B cell (primary cell): ENCODE data around the gene SRXN1. TPM values are rescaled to one million over a fixed set of nuclear protein-coding genes. Genes with fewer than 3 reads are reported as not detected.

ENCODE experiments used
- ATAC-seq: fragments of 200-7000 bp; cut with Tn5 transposase; one replicate; pipeline ENCODE4 v1.10.0; 2021; ENCODE audit warnings: low read depth, mild to moderate bottlenecking, moderate number of reproducible peaks, moderate library complexity
- CTCF ChIA-PET: fragments of 350-600 bp; sonication (Branson Sonifier 250); formaldehyde crosslinking; loops from one replicate; lab custom pipeline; 2021; ENCODE audit warnings: antibody characterized with exemption, inconsistent platforms; lab: Charles Lee
- POLR2A ChIA-PET: fragments of 350-600 bp; sonication (Branson Sonifier 250); formaldehyde crosslinking; loops from one replicate; lab custom pipeline; 2021; ENCODE audit warnings: antibody characterized with exemption; lab: Charles Lee
- DNase-seq: peaks from one replicate; pipeline ENCODE4 v3.0.0; 2013
- H2AFZ ChIP-seq: 2 replicates; pipeline ENCODE4 v1.6.1; 2012; ENCODE audit warnings: mild to moderate bottlenecking, low read depth, low read length; ENCODE audit not compliant: insufficient read depth, poor library complexity, severe bottlenecking
- H3K27ac ChIP-seq, 2 donors: 1 replicate in 1 of 2; 2 replicates in 1 of 2; pipeline ENCODE4 v1.5.1; 2012 to 2013; ENCODE audit warnings: low read length in 2 of 2, mild to moderate bottlenecking in 2 of 2, moderate library complexity in 1 of 2
- H3K27me3 ChIP-seq, 4 experiments: fragments of 200-600 bp in 1 of 4; sonication (generic) in 1 of 4; replicated peaks in 1 of 4; 1 replicate in 2 of 4; 2 replicates in 2 of 4; pipeline versions ENCODE4 v1.6.1 to v1.7.0; 2013 to 2016; ENCODE audit warnings: low read length in 3 of 4, mild to moderate bottlenecking in 2 of 4, mixed read lengths in 1 of 4, moderate library complexity in 1 of 4; ENCODE audit not compliant: insufficient read depth in 4 of 4, control insufficient read depth in 3 of 4; ENCODE audit errors: control extremely low read depth in 1 of 4
- H3K36me3 ChIP-seq, 2 experiments: replicated peaks in 1 of 2; 1 replicate in 1 of 2; 2 replicates in 1 of 2; pipeline versions ENCODE4 v1.6.1 to v1.7.1; 2013; ENCODE audit warnings: low read length in 1 of 2; ENCODE audit not compliant: insufficient read depth in 2 of 2, control insufficient read depth in 1 of 2; ENCODE audit errors: control extremely low read depth in 1 of 2, extremely low read depth in 1 of 2
- H3K4me1 ChIP-seq, 2 donors: fragments of 200-600 bp in 1 of 2; sonication (generic) in 1 of 2; 1 replicate in 1 of 2; 2 replicates in 1 of 2; pipeline versions ENCODE4 v1.5.1 to v1.6.1; 2013 to 2017; ENCODE audit warnings: low read length in 2 of 2; ENCODE audit not compliant: control insufficient read depth in 2 of 2, insufficient read depth in 2 of 2
- H3K4me2 ChIP-seq: replicated peaks from 2 replicates; pipeline ENCODE3; 2012; ENCODE audit warnings: mild to moderate bottlenecking, low read depth, low read length; ENCODE audit not compliant: poor library complexity, severe bottlenecking
- H3K4me3 ChIP-seq, 5 experiments: fragments of 200-600 bp in 1 of 5; sonication (generic) in 1 of 5; 1 replicate in 3 of 5; 2 replicates in 2 of 5; pipeline versions ENCODE4 v1.5.1 to v1.7.0; 2011 to 2016; ENCODE audit warnings: low read length in 4 of 5, mild to moderate bottlenecking in 4 of 5, low read depth in 2 of 5, control low read depth in 1 of 5, moderate library complexity in 1 of 5; ENCODE audit not compliant: insufficient read depth in 1 of 5; ENCODE audit errors: control extremely low read depth in 1 of 5, extremely low read depth in 1 of 5
- H3K79me2 ChIP-seq: fragments of 200-600 bp; sonication (generic); one replicate; pipeline ENCODE4 v1.6.0; 2016; ENCODE audit warnings: low read length; ENCODE audit not compliant: control insufficient read depth, insufficient read depth
- H3K9ac ChIP-seq: fragments of 200-600 bp; sonication (generic); 2 replicates; pipeline ENCODE4 v1.6.1; 2017; ENCODE audit warnings: mild to moderate bottlenecking, low read length, moderate library complexity
- H3K9me3 ChIP-seq, 3 donors: one replicate each; pipeline versions ENCODE4 v1.6.1 to v1.7.1; 2013; ENCODE audit warnings: low read length in 2 of 3; ENCODE audit not compliant: control insufficient read depth in 2 of 3, insufficient read depth in 1 of 3; ENCODE audit errors: control extremely low read depth in 1 of 3
- H4K20me1 ChIP-seq: 2 replicates; pipeline ENCODE4 v1.6.0; 2012; ENCODE audit warnings: mild to moderate bottlenecking, low read length; ENCODE audit not compliant: insufficient read depth, control insufficient read depth, poor library complexity, severe bottlenecking
- H3K27ac Mint-ChIP-seq: one replicate; pipeline ENCODE4 v1.8.0; 2021; ENCODE audit warnings: mixed read lengths
- H3K27me3 Mint-ChIP-seq: one replicate; pipeline ENCODE4 v1.8.0; 2021; ENCODE audit warnings: mixed read lengths
- H3K4me1 Mint-ChIP-seq: one replicate; pipeline ENCODE4 v1.8.0; 2021; ENCODE audit warnings: mixed read lengths
- H3K4me3 Mint-ChIP-seq: one replicate; pipeline ENCODE4 v1.8.0; 2021; ENCODE audit warnings: mixed read lengths
- H3K9me3 Mint-ChIP-seq: one replicate; pipeline ENCODE4 v1.8.0; 2022; ENCODE audit warnings: mixed read lengths; ENCODE audit not compliant: insufficient read depth
- EZH2 ChIP-seq: IDR thresholded peaks from 2 replicates; pipeline ENCODE4 v1.6.1; 2012; ENCODE audit warnings: borderline replicate concordance, low read depth, mild to moderate bottlenecking, moderate library complexity, low read length; ENCODE audit not compliant: insufficient read depth, poor library complexity, severe bottlenecking
- WGBS: methylation state at CpG from one replicate; pipeline ENCODE4 v1.1.5; 2013; ENCODE audit warnings: missing lambda C conversion rate; ENCODE audit not compliant: insufficient coverage; 5-methylcytosine and 5-hydroxymethylcytosine counted together
- intact Hi-C: fragments of 100-400 bp; cut with micrococcal nuclease; formaldehyde crosslinking; loops from one replicate; pipeline ENCODE4 v1.10.0; 2022
- polyA plus RNA-seq: library from polyadenylated mRNA; depleted of rRNA; stranded (reverse); fragments of >200 nt; gene quantifications from 2 replicates; pipeline ENCODE4 v1.2.3, GENCODE V29; 2012
- total RNA-seq, 2 donors: library from RNA; stranded (reverse); fragments of 120-200 nt in 1 of 2; gene quantifications; 1 replicate in 1 of 2; 2 replicates in 1 of 2; pipeline versions ENCODE4 v1.2.3 to v1.2.4, GENCODE V29; 2013 to 2022
- TF ChIP-seq, protein P1 (sequence below): fragments of 200-600 bp; IDR thresholded peaks from one replicate; pipeline ENCODE4 v1.8.0; 2022; ENCODE audit warnings: antibody characterized with exemption, mild to moderate bottlenecking

The SRXN1 gene
- total and polyA plus RNA-seq, 2 donors (not counting 1 experiment from before 2014, with no cell fraction given): 1.3 to 4.5 TPM

DNA sequence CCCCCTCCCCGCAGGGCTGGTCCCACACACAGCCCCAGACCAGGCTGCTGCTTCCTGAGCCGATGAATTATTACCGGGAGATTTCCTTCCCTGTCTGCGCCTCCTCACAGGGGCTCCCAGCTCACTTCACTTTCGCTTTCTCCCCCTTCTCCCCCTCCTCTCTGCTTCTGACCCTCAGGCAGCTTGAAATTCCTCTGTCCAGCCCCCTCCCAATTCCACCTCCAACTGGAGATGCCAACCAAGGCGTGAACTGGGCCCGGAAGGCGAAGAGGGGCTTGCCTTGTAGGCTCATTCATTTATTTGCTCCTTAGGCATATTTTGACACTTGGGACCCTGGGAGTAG lies 41.2 kb downstream of the SRXN1 start:
- Histone ChIP-seq H4K20me1 (no peaks in the 10 kb centered on the region), H3K27me3 (peaks cover 0 to 58% (median 17%) of the 10 kb centered on the region in 4 experiments), H3K9me3 (peaks cover 0 to 3% (median 0%) of the 10 kb centered on the region in 3 donors), H3K4me2 (no peak overlapping the region), H3K4me1 (peaks cover 3 to 5% of the 10 kb centered on the region in 2 donors), H3K27ac (no peak overlapping the region), H3K4me3 (no peak overlapping the region), H2AFZ (no peak overlapping the region), H3K36me3 (no peaks in the 10 kb centered on the region), H3K9ac (no peak overlapping the region), H3K79me2 (no peaks in the 10 kb centered on the region)
- H3K4me3 Mint-ChIP-seq: no peak overlapping the region
- no peaks in the 10 kb centered on the region for H3K9me3 Mint-ChIP-seq
- H3K4me1 Mint-ChIP-seq: peaks cover 10% of the 10 kb centered on the region
- 35% methylated on average over 7 of the region's 8 CpGs for WGBS
- DNase-seq (no peak), ATAC-seq (no peak)
- ChIA-PET POLR2A (no interaction called here), CTCF (no interaction called here)
- intact Hi-C loops: no loop called here
- no peak for TF ChIP-seq EZH2
- TF ChIP-seq, protein P1, sequence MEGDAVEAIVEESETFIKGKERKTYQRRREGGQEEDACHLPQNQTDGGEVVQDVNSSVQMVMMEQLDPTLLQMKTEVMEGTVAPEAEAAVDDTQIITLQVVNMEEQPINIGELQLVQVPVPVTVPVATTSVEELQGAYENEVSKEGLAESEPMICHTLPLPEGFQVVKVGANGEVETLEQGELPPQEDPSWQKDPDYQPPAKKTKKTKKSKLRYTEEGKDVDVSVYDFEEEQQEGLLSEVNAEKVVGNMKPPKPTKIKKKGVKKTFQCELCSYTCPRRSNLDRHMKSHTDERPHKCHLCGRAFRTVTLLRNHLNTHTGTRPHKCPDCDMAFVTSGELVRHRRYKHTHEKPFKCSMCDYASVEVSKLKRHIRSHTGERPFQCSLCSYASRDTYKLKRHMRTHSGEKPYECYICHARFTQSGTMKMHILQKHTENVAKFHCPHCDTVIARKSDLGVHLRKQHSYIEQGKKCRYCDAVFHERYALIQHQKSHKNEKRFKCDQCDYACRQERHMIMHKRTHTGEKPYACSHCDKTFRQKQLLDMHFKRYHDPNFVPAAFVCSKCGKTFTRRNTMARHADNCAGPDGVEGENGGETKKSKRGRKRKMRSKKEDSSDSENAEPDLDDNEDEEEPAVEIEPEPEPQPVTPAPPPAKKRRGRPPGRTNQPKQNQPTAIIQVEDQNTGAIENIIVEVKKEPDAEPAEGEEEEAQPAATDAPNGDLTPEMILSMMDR: no peak
- H3K27ac Mint-ChIP-seq: no peak overlapping the region
- peaks cover 55% of the 10 kb centered on the region for H3K27me3 Mint-ChIP-seq

DNA sequence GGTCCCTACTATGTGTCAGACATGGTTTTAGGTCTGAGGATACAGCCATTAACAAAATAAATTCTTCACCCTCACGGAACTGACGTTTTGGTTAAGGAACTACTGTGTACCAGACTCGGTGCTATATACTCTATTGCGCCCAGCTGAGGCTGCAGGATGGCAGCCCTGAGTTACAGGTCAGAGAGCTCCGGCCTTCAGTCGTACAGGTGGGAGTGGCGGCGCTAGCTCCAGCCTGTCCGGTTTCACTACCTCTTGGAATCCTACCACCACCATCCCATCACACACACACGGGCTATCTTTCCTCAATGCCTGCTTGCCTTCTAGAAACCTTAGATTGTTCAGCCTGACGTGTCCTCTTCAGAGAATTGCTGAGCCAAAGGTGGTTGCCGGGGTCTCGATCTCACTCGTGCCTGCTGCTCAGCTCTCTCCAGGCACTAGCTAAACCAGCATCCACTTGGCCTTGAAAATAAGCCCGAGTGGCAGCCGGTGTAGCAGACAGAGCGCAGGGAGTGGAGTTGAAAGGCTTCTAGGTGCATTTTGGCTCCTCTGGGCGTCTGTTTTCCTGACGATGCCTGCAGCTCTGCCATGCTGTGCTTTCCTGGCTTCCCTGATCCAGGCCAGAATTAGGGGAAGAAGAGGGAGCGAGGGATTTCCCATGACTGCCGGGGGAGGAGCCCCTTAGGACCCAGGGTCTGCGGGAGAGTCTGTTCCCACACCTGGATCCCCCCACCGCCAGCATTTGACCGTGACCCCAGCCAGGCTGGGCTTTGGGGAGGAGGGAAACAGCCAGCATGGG lies 41.8 kb downstream of the SRXN1 start:
- H4K20me1 ChIP-seq: no peaks in the 10 kb centered on the region
- ChIA-PET POLR2A (no interaction called here), CTCF (no interaction called here)
- 32% methylated on average over 17 of the region's 24 CpGs for WGBS
- H3K4me3 Mint-ChIP-seq: no peak overlapping the region
- peaks cover 0 to 3% (median 0%) of the 10 kb centered on the region in 3 donors for H3K9me3 ChIP-seq
- peaks cover 10% of the 10 kb centered on the region for H3K4me1 Mint-ChIP-seq
- no peak overlapping the region for H3K4me3 ChIP-seq
- DNase-seq (no peak), ATAC-seq (no peak)
- intact Hi-C loops: no loop called here
- peaks cover 3 to 5% of the 10 kb centered on the region in 2 donors for H3K4me1 ChIP-seq
- no peak overlapping the region for H3K9ac ChIP-seq
- no peak for TF ChIP-seq EZH2
- TF ChIP-seq, protein P1: no peak
- no peaks in the 10 kb centered on the region for H3K36me3 ChIP-seq
- H3K9me3 Mint-ChIP-seq: no peaks in the 10 kb centered on the region
- H3K79me2 ChIP-seq: no peaks in the 10 kb centered on the region
- H3K27me3 Mint-ChIP-seq: peaks cover 51% of the 10 kb centered on the region
- no peak overlapping the region for H2AFZ ChIP-seq
- no peak overlapping the region for H3K27ac Mint-ChIP-seq
- no peak overlapping the region for H3K27ac ChIP-seq
- H3K4me2 ChIP-seq: no peak overlapping the region
- H3K27me3 ChIP-seq: peaks cover 0 to 58% (median 17%) of the 10 kb centered on the region in 4 experiments
